Bronchial epithelial cell (primary cell): ENCODE results near the gene CHCHD2. TPM values are rescaled to one million over a fixed set of nuclear protein-coding genes. Genes with fewer than 3 reads are reported as not detected.
A peak's percentile ranks its signal among the peaks of the same experiment; 100 is the strongest.
"Not testable (repeated sequence)": the region's sequence is repeated elsewhere in the genome, so short reads cannot be mapped to it uniquely, and the experiment has no call there.

Experiments
- DNase-seq: peaks from one replicate; pipeline ENCODE4 v3.0.0-alpha.2; 2010; ENCODE audit warnings: low read depth
- FAIRE-seq: peaks from 2 replicates; lab custom pipeline; 2011; peaks lifted over from hg19 to GRCh38; lab: Jason Lieb, UNC
- H3K27me3 ChIP-seq: 2 replicates; pipeline ENCODE4 v1.5.1; 2011; ENCODE audit warnings: low read length; ENCODE audit not compliant: control insufficient read depth, insufficient read depth
- H3K36me3 ChIP-seq: 2 replicates; pipeline ENCODE4 v1.5.1; 2011; ENCODE audit warnings: low read length; ENCODE audit not compliant: control insufficient read depth, insufficient read depth
- H3K4me3 ChIP-seq: 2 replicates; pipeline ENCODE4 v1.5.1; 2011; ENCODE audit warnings: mild to moderate bottlenecking, low read depth, low read length, control low read depth
- CTCF ChIP-seq: IDR thresholded peaks from 2 replicates; pipeline ENCODE4 v1.5.1; 2011; ENCODE audit warnings: mild to moderate bottlenecking, moderate library complexity, low read length, control low read depth, inconsistent platforms; ENCODE audit not compliant: insufficient read depth, severe bottlenecking
- total RNA-seq: library from RNA; depleted of rRNA; stranded (reverse); fragments of >200 nt; gene quantifications from 2 replicates; pipeline ENCODE4 v1.2.1, GENCODE V29; 2014

Gene CHCHD2
- total RNA-seq, 1 donor from 2014 or later, result 566 TPM

GRCh38 chr7:56115852-56116538 is 9.7 kb upstream of the CHCHD2 start, which contains the start of gene NUPR2:
NUPR2 (minus strand) TSS chr7:56116417; CDS start chr7:56116314, 103 bp downstream.
- TF ChIP-seq CTCF, result no peak
- Histone ChIP-seq H3K36me3 (no peaks in the 10 kb centered on the region), H3K27me3 (no peaks in the 10 kb centered on the region), H3K4me3 (peak within 1 kb of the TSS; percentile 16)
- DNase-seq (peak; percentile 11), FAIRE-seq (no peak)

- H3K27me3 ChIP-seq, FAIRE-seq, DNase-seq, H3K36me3 ChIP-seq, H3K4me3 ChIP-seq: not testable (repeated sequence)
Observed at GRCh38 chr7:56112244-56112643, 6.0 kb upstream of the CHCHD2 start.

- Histone ChIP-seq H3K36me3 (no peaks in the 10 kb centered on the region), H3K4me3 (no peak overlapping the region), H3K27me3 (no peaks in the 10 kb centered on the region)
- TF ChIP-seq CTCF, result no peak
- DNase-seq, result no peak
- no peak for FAIRE-seq
Observed at GRCh38 chr7:56110611-56111010, 4.3 kb upstream of the CHCHD2 start.

- FAIRE-seq (no peak), DNase-seq (no peak)
- Histone ChIP-seq H3K36me3 (peaks cover 5% of the 10 kb centered on the region), H3K4me3 (no peak overlapping the region), H3K27me3 (no peaks in the 10 kb centered on the region)
- TF ChIP-seq CTCF, result no peak
Observed at GRCh38 chr7:56107954-56108258, 1.6 kb upstream of the CHCHD2 start.

GRCh38 chr7:56105508-56105907 is 768 bp downstream of the CHCHD2 start:
- H3K36me3 ChIP-seq, result peaks cover 12% of the 10 kb centered on the region
- no peak for FAIRE-seq
- no peaks in the 10 kb centered on the region for H3K27me3 ChIP-seq
- TF ChIP-seq CTCF, result no peak
- peak; percentile 84 for DNase-seq
- peak overlapping the region; percentile 55 for H3K4me3 ChIP-seq

GRCh38 chr7:56104138-56104537 is 2.1 kb downstream of the CHCHD2 start:
- not testable (repeated sequence) for H3K4me3 ChIP-seq, H3K27me3 ChIP-seq, DNase-seq, FAIRE-seq
- H3K36me3 ChIP-seq, result peaks cover 13% of the 10 kb centered on the region

GRCh38 chr7:56099653-56100052 is 6.6 kb downstream of the CHCHD2 start:
- TF ChIP-seq CTCF, result no peak
- DNase-seq (no peak), FAIRE-seq (no peak)
- H3K4me3 ChIP-seq, result no peak overlapping the region
- H3K27me3 ChIP-seq, result no peaks in the 10 kb centered on the region
- peaks cover 13% of the 10 kb centered on the region for H3K36me3 ChIP-seq

DNA sequence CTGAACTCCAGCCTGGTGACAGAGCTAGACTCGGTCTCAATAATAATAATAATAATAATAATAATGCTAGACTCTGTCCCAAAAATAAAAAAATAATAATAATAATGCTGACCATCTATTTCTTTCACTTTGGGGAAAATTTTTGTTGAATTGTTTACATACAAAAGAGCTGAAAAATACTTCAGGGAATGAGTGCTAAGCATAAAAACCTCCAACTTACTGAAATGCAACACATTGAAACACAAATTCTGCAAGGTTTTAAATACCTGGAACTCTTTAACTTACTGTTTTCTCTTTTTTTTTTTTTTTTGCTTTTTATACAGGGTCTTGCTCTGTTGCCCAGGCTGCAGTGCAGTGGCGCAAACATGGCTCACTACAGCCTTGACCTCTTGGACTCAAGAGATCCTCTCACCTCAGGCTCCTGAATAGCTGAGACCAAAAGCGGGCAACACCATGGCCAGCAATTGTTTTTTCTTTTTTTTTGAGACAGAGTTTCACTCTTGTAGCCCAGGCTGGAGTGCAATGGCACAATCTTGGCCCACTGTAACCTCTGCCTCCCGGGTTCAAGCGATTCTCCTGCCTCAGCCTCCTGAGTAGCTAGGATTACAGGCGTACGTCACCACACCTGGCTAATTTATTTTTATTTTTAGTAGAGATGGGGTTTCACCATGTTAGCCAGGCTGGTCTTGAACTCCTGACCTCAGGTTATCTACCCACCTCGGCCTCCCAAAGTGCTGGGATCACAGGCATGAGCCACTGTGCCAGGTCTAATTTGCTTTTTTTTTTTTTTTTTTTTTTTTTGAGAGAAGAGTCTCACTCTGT is 7.9 kb downstream of the CHCHD2 start:
- H3K36me3 ChIP-seq, H3K4me3 ChIP-seq, DNase-seq, FAIRE-seq, H3K27me3 ChIP-seq: not testable (repeated sequence)
